Dedifferentiated amniotic fluid mesenchymal stem cell (primary cell): ENCODE measurements around the gene KLF13.

Experiments used
- DNase-seq: peaks from one replicate; pipeline ENCODE4 v3.0.0-alpha.2; 2016; ENCODE audit errors: extremely low spot score

The KLF13 gene

DNA sequence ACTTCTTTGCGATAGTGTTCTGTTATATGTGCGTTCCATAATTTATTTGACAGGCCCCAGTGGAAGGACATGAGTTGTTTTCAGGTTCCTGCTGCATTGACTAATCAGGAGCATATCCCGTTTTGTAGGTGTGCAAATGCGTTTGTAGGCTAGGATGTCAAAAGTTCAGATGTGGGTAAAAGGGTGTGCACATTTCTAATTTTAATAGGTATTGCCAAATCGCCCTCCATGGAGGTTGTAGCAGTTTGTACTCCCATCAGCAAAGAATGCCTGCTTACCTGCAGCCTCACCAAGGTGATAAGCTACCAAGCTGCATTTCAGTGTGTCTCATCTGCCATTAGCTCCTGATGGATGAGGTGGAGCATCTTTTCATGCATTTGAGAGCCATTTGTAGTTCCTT, 36.3 kb downstream of the KLF13 start:
- DNase-seq: no peak

DNA sequence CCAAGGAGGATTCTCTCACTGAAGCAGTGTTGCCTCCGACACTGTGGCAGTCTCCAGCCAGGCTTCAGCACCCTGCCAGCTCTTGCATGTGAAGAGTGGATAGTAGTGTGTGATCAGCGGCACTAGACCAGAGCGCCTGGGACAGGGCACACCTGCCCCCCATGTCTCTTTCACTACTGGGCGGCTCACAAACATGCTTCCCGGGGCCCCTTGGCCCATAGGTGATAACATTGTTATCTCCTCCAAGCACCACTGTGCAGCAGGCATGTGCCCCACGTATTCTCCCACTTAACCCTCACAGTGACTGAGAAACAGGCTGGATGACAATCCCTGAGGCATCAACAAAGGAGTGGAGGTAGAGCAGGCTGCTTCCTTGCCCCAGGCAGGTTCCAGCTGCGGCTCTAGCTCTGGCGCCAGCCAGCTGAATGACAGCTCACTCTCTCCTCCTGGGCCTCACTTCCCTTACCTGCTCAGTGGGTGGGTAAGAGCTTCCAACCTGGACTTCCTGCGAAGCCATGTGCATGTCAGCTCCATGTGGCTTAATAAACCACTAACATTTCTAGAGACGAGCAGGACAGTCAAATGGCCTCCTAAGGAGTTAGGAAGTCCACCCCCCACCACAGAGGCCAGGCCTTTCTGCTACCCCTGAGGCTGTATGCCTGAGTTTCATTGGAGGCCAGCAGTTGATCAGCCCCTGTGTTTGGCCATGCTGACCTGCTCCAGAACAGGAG, 37.8 kb downstream of the KLF13 start:
- no peak for DNase-seq

DNA sequence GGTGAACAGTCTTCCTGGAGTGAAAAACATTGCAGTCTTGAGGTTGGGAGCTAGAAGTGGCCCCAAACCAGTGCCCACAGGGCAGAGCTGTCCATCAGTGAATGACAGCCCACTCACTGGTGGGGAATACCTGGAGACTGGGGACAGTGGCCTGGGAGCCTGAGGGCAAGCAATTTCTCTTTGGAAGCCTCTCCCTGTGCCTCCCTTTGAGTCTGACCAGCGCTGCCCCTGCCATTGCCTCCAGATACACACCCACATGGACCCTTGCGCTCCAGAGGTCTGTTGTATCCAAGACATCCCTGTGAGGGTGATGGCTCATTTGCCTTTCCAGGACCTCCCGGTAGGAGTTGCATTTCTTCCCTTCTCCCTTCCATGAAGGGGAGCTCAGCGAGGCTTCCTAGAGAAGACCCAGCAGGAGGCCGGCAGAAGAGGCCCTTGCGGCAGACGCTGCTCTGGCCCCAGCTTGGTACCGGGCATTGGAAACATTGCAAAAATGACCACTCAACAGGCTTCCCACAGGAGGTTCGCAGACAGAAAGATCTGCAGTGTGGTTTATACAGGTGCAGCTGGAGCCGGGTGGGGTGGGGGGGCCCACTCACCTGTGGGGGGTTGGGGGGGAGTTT, 38.5 kb downstream of the KLF13 start:
- DNase-seq: no peak

- no peak for DNase-seq
Observed at GRCh38 chr15:31365655-31366127, 39.1 kb downstream of the KLF13 start.

GRCh38 chr15:31366169-31366734, 39.6 kb downstream of the KLF13 start:
- no peak for DNase-seq

DNA sequence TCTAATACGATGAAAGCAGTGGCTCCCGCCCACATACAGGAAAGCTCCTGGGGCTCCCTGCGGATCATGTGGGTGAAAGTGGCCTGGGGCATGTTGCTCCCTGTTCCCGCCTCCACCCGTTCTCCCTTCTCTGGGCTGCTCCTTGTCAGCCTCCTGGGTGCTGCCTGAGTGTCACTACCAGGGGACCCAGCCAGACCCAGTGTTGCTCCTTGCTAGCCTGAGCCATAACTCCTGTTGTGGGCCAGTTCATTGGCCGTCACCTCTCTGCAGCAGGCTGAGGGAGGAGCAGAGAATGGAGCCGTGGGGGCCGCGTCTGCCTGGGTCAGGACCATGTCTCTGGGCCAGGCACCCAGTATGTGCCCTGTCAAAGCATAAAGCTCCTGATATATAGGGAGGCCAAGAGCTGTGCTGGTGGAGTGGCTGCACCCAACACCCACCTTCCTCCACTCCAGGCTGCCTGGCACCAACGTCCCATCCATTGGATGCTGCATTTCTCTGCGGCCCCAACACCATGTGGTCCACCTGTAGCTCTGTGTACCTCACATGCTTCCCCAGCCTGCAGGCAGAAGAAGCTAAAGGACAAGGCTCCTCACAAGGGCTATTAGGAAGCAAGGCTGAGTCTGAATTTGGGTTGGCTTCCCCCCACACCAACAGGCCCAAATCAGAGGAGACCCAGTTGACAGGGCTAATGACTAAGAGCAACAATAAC, 40.5 kb downstream of the KLF13 start:
- DNase-seq: no peak

- no peak for DNase-seq
Observed at GRCh38 chr15:31367730-31368344, 41.2 kb downstream of the KLF13 start.

- DNase-seq: no peak
Observed at GRCh38 chr15:31369727-31370126, 43.1 kb downstream of the KLF13 start.

- no peak for DNase-seq
Observed at GRCh38 chr15:31371520-31372240, 45.0 kb downstream of the KLF13 start.

- DNase-seq: no peak
Observed at GRCh38 chr15:31372635-31373091, 46.0 kb downstream of the KLF13 start.

- DNase-seq: no peak
Observed at GRCh38 chr15:31373096-31373865, 46.6 kb downstream of the KLF13 start.

DNA sequence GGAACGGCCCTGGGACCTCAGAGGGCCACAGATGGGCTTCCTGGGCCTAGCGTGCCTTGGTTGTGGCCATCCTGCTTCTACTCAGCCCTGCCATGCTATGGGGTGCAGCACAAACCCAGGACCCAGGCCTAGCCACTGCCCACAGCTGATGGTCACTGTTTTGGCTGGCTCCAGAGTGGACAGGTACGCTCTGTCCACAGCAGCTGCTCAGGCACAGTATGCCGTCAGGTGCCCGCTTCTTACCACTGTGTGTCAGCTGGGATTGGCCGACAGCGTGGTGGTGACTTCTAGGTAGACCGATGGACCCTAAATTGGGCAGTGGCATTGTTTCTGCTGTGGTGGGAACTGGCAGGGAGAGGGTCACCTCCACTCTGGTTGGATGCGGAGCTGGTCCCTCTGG, 47.3 kb downstream of the KLF13 start:
- DNase-seq: no peak

GRCh38 chr15:31374489-31374888, 47.9 kb downstream of the KLF13 start:
- DNase-seq: no peak

DNA sequence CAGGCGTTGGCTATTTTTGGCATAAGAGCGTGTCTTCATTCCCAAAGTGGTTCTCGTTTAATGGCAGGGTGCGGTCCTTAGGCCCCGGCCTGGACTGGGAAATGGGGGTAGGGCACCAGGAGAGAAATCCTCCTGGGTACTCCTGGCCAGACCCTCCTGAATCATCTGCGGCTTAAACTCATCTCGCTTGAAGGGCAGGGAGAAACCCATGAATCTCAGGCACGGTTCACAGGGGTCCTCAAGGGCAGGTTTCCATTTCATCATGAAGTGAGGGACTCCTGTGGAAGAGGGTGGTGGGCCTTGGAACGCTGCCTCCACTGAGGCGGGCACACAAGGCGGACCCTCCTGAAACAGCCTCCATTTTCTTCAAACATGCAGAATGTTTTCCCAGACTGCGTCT, 48.4 kb downstream of the KLF13 start:
- DNase-seq: no peak

GRCh38 chr15:31375772-31376171, 49.1 kb downstream of the KLF13 start:
- no peak for DNase-seq

DNA sequence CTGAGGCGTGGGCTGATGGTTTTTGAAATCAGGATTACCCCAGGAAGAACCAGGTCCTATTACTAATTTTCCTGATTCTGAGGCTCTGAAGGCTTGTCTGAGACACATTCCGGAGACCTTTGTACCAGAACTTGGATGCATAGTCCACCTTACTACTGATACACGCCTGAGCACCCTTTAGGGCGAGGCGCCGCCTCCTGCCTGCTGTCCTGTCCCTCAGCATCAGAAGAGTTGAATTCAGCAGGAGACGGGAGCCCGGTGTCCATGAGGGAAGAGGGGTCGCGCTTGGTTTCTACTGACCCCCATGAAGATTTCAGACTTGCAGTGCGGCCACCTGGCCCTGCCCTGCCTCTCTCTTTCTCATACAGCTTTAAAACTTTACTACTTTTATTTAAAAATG, 49.9 kb downstream of the KLF13 start:
- DNase-seq: no peak

- DNase-seq: no peak
Observed at GRCh38 chr15:31377030-31377429, 50.4 kb downstream of the KLF13 start.

GRCh38 chr15:31378363-31378903, 51.8 kb downstream of the KLF13 start:
- DNase-seq: no peak

- DNase-seq: no peak
Observed at GRCh38 chr15:31379042-31379441, 52.4 kb downstream of the KLF13 start.

- DNase-seq: no peak
Observed at GRCh38 chr15:31379577-31379976, 52.9 kb downstream of the KLF13 start.
